Left forelimb (tissue), 1 donor: ENCODE data around the gene CELSR1.

ENCODE experiments used
- DNase-seq: peaks from one replicate; pipeline ENCODE4 v3.0.0-alpha.2; 2018; ENCODE audit warnings: low spot score

CELSR1 gene

GRCh38 chr22:46442217-46442853 is 95.1 kb downstream of the CELSR1 start:
- no peak for DNase-seq

GRCh38 chr22:46439576-46440465 is 97.6 kb downstream of the CELSR1 start:
- DNase-seq = no peak

- DNase-seq = no peak
These were observed 98.3 kb downstream of the CELSR1 start for GRCh38 chr22:46439111-46439510.

- DNase-seq = no peak
These were observed 99.6 kb downstream of the CELSR1 start for GRCh38 chr22:46437671-46438440.

- DNase-seq = no peak
These were observed 100.7 kb downstream of the CELSR1 start for GRCh38 chr22:46436595-46437175.

- DNase-seq = no peak
These were observed 104.1 kb downstream of the CELSR1 start for GRCh38 chr22:46433318-46433717.

- DNase-seq = no peak
These were observed 105.0 kb downstream of the CELSR1 start for GRCh38 chr22:46432164-46433068.

- DNase-seq = no peak
These were observed 106.2 kb downstream of the CELSR1 start for GRCh38 chr22:46430961-46431838.

GRCh38 chr22:46429325-46429853 is 108.0 kb downstream of the CELSR1 start:
- no peak for DNase-seq

- no peak for DNase-seq
These were observed 108.7 kb downstream of the CELSR1 start for GRCh38 chr22:46428602-46429324.

GRCh38 chr22:46428171-46428570 is 109.2 kb downstream of the CELSR1 start:
- no peak for DNase-seq

- no peak for DNase-seq
These were observed 112.4 kb downstream of the CELSR1 start for GRCh38 chr22:46425016-46425415.

GRCh38 chr22:46424496-46424895 is 112.9 kb downstream of the CELSR1 start:
- no peak for DNase-seq

GRCh38 chr22:46422896-46423295 is 114.5 kb downstream of the CELSR1 start:
- no peak for DNase-seq

- DNase-seq = no peak
These were observed 116.2 kb downstream of the CELSR1 start for GRCh38 chr22:46421267-46421666.

- no peak for DNase-seq
These were observed 117.5 kb downstream of the CELSR1 start for GRCh38 chr22:46419754-46420571.

- DNase-seq = no peak
These were observed 118.6 kb downstream of the CELSR1 start for GRCh38 chr22:46418827-46419226.

GRCh38 chr22:46417769-46418168 is 119.7 kb downstream of the CELSR1 start:
- no peak for DNase-seq
